Measurements from ENCODE around the gene SLC4A1. TPM values are rescaled to one million over a fixed set of nuclear protein-coding genes. Genes with fewer than 3 reads are reported as not detected.

SLC4A1 gene
- polyA plus RNA-seq, 1 donor (not counting 4 experiments of a cell fraction or from before 2014, with no cell fraction given), result not detected

DNA sequence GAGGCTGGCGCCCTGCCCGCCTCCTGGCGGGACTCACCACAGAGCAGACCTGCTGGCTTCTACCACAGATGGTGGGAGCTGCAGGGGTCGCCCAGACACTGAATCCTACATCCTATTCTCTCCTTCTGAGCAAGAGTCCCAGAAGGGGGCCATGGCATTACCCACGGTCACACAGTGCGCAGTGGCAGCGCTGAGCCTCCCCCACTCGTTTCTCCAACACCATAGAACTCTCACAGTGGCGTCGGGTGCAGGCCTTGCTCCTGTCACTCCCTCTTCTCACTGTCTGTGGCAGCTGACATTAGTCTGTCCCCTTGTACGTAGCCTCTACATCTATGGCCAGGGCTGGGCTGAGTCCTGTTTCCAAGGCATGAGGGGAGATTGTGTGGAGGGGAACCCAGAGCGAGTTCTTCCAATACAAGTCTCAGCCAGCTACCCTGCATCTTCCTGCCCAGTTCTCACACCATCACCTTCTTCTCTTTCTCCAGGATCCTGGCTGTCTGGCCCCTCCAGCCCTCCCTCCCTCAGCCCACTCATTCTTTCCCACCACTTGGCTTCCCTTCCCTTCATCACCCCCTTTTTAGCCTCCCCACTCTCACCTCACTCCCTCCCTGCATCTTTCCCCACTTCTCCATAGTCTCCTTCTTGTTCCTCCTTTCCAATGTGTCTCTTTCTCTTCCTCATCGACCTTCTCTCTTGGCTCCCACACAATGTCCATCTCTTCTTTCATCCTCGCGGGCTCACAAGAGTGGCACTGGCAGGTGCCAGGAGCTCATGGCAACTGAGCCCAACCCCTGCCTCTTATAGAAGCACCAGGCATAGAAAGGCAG is 54.3 kb downstream of the SLC4A1 start:
- Histone ChIP-seq H3K27ac (ENCODE audit: control insufficient read depth, insufficient read depth, low read length) (no peak overlapping the region), H3K9me3 (ENCODE audit: control insufficient read depth, low read depth, low read length) (no peaks in the 10 kb centered on the region), H3K36me3 (ENCODE audit: control insufficient read depth in 2 of 2, extremely low read depth in 1 of 2, insufficient read depth in 2 of 2, low read length in 2 of 2) (peaks cover 42 to 53% of the 10 kb centered on the region in 2 experiments), H3K4me2 (ENCODE audit: control insufficient read depth, extremely low read depth, insufficient read depth, low read depth, low read length) (no peak overlapping the region), H3K79me2 (ENCODE audit: control insufficient read depth, insufficient read depth, low read length) (peaks cover 19% of the 10 kb centered on the region), H4K20me1 (ENCODE audit: control insufficient read depth, extremely low read depth, insufficient read depth, low read length) (no peaks in the 10 kb centered on the region), H2AFZ (ENCODE audit: control insufficient read depth, low read length) (no peak overlapping the region), H3K4me1 (ENCODE audit: control insufficient read depth, extremely low read depth, insufficient read depth, low read length) (peaks cover 35% of the 10 kb centered on the region), H3K4me3 (ENCODE audit: control insufficient read depth in 2 of 3, extremely low read depth in 1 of 3, insufficient read depth in 2 of 3, low read depth in 1 of 3, low read length in 3 of 3) (no peak overlapping the region), H3K27me3 (ENCODE audit: control insufficient read depth, extremely low read depth, insufficient read depth, low read length) (no peaks in the 10 kb centered on the region), H3K9ac (ENCODE audit: control insufficient read depth, extremely low read depth, insufficient read depth, low read length) (no peak overlapping the region), H3K9me1 (ENCODE audit: control insufficient read depth, extremely low read depth, insufficient read depth, low read length) (no peaks in the 10 kb centered on the region)
- no peak for DNase-seq (ENCODE audit: low read depth, low spot score)
- TF ChIP-seq, protein P1, sequence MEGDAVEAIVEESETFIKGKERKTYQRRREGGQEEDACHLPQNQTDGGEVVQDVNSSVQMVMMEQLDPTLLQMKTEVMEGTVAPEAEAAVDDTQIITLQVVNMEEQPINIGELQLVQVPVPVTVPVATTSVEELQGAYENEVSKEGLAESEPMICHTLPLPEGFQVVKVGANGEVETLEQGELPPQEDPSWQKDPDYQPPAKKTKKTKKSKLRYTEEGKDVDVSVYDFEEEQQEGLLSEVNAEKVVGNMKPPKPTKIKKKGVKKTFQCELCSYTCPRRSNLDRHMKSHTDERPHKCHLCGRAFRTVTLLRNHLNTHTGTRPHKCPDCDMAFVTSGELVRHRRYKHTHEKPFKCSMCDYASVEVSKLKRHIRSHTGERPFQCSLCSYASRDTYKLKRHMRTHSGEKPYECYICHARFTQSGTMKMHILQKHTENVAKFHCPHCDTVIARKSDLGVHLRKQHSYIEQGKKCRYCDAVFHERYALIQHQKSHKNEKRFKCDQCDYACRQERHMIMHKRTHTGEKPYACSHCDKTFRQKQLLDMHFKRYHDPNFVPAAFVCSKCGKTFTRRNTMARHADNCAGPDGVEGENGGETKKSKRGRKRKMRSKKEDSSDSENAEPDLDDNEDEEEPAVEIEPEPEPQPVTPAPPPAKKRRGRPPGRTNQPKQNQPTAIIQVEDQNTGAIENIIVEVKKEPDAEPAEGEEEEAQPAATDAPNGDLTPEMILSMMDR (optimal IDR thresholded peaks at IDR 0.05 in 1 of 3, IDR thresholded peaks at IDR 0.05 in 1 of 3, conservative IDR thresholded peaks at IDR 0.05 in 1 of 3; ENCODE audit: extremely low read depth in 1 of 3, insufficient read depth in 2 of 3, low read length in 3 of 3), result no peak
- no peak for TF ChIP-seq EZH2 (IDR thresholded peaks at IDR 0.05; ENCODE audit: low read length)
- FAIRE-seq, result no peak
- dilution Hi-C loops (cut with MboI; ENCODE audit: extremely low pct_ligation_motif_present, low sequenced_read_pairs), result no loop called here

DNA sequence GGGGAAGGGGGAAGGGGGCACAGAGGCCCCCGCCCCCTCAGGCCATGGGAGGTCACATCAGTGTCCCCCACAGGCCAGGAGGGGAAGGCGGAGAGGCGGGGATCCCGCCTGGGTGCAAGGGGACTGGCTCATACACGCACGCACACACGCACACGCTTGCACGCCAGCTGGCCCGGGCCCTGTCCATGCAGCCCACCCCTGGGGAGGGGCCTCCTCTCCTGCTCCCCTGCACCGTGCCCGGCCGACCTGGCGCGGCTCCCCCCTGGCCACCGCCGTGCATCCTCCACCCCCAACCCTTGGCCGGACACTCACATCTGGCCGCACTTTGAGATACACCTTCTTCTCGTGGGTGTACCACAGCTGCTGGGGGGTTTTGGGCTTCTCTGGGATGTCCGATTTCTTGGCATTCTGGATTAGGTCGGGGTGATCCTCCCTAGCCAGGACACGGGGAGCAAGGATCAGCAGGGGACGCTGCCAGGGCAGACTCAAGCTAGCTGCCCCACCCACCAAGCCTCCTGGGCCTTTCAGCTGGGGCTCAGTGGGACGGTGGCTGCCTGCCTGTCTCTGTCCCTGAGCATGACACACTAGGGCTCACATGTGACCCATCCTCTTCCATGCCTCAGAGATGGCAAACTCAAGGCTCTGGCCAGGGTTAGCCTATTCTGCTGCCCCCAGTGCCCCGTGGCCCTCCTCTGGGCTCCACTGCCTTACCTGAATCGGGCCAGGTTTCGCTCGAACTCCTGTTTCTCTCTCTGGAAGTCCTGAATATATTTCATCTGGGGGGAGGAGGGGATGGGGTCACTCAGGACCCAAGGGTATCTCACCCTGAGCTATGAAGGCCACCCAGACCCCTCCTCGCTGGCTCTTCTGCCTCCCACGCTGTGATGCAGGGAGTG is 55.2 kb downstream of the SLC4A1 start:
- H3K36me3 ChIP-seq (ENCODE audit: control insufficient read depth in 2 of 2, extremely low read depth in 1 of 2, insufficient read depth in 2 of 2, low read length in 2 of 2), result peaks cover 42 to 54% of the 10 kb centered on the region in 2 experiments
- no peak overlapping the region for H2AFZ ChIP-seq (ENCODE audit: control insufficient read depth, low read length)
- H3K9me1 ChIP-seq (ENCODE audit: control insufficient read depth, extremely low read depth, insufficient read depth, low read length), result no peaks in the 10 kb centered on the region
- H4K20me1 ChIP-seq (ENCODE audit: control insufficient read depth, extremely low read depth, insufficient read depth, low read length), result no peaks in the 10 kb centered on the region
- no peak for FAIRE-seq
- TF ChIP-seq, protein P1 (optimal IDR thresholded peaks at IDR 0.05 in 1 of 3, IDR thresholded peaks at IDR 0.05 in 1 of 3, conservative IDR thresholded peaks at IDR 0.05 in 1 of 3; ENCODE audit: extremely low read depth in 1 of 3, insufficient read depth in 2 of 3, low read length in 3 of 3), result no peak
- TF ChIP-seq EZH2 (IDR thresholded peaks at IDR 0.05; ENCODE audit: low read length), result no peak
- dilution Hi-C loops (cut with MboI; ENCODE audit: extremely low pct_ligation_motif_present, low sequenced_read_pairs), result no loop called here
- H3K4me1 ChIP-seq (ENCODE audit: control insufficient read depth, extremely low read depth, insufficient read depth, low read length), result peaks cover 39% of the 10 kb centered on the region
- no peaks in the 10 kb centered on the region for H3K27me3 ChIP-seq (ENCODE audit: control insufficient read depth, extremely low read depth, insufficient read depth, low read length)
- no peak overlapping the region for H3K9ac ChIP-seq (ENCODE audit: control insufficient read depth, extremely low read depth, insufficient read depth, low read length)
- H3K4me3 ChIP-seq (ENCODE audit: control insufficient read depth in 2 of 3, extremely low read depth in 1 of 3, insufficient read depth in 2 of 3, low read depth in 1 of 3, low read length in 3 of 3), result no peak overlapping the region
- H3K4me2 ChIP-seq (ENCODE audit: control insufficient read depth, extremely low read depth, insufficient read depth, low read depth, low read length), result no peak overlapping the region
- H3K27ac ChIP-seq (ENCODE audit: control insufficient read depth, insufficient read depth, low read length), result no peak overlapping the region
- H3K79me2 ChIP-seq (ENCODE audit: control insufficient read depth, insufficient read depth, low read length), result peaks cover 14% of the 10 kb centered on the region
- no peak for DNase-seq (ENCODE audit: low read depth, low spot score)
- no peaks in the 10 kb centered on the region for H3K9me3 ChIP-seq (ENCODE audit: control insufficient read depth, low read depth, low read length)

Measured in keratinocyte (primary cell).